HepG2 (cell line): ENCODE measurements around the gene TATDN2. TPM values are rescaled to one million over a fixed set of nuclear protein-coding genes. Genes with fewer than 3 reads are reported as not detected.
A peak's percentile ranks its signal among the peaks of the same experiment; 100 is the strongest.

ENCODE experiments used
- ARID4A ChIP-seq: sonication (generic); formaldehyde crosslinking; IDR thresholded peaks from 2 replicates; pipeline ENCODE4 v1.5.0; 2020; ENCODE audit warnings: mild to moderate bottlenecking, missing genetic modification reagents, borderline replicate concordance
- CERS6 ChIP-seq: sonication (generic); formaldehyde crosslinking; IDR thresholded peaks from 2 replicates; pipeline ENCODE4 v1.5.0; 2020; ENCODE audit warnings: missing genetic modification reagents
- E2F1 ChIP-seq: sonication (generic); formaldehyde crosslinking; IDR thresholded peaks from 2 replicates; pipeline ENCODE4 v1.5.0; 2020; ENCODE audit warnings: missing genetic modification reagents
- ELK4 ChIP-seq: sonication (generic); formaldehyde crosslinking; IDR thresholded peaks from 2 replicates; pipeline ENCODE4 v1.9.0; 2021; ENCODE audit warnings: missing genetic modification reagents, borderline replicate concordance
- HOXA7 ChIP-seq: sonication (generic); formaldehyde crosslinking; IDR thresholded peaks from 2 replicates; pipeline ENCODE4 v1.8.1; 2022; ENCODE audit warnings: mild to moderate bottlenecking, missing genetic modification reagents, moderate library complexity
- MAF1 ChIP-seq: sonication (generic); formaldehyde crosslinking; IDR thresholded peaks from 2 replicates; pipeline ENCODE4 v1.5.0; 2020; ENCODE audit warnings: missing genetic modification reagents, borderline replicate concordance
- PATZ1 ChIP-seq: sonication (generic); formaldehyde crosslinking; IDR thresholded peaks from 2 replicates; pipeline ENCODE4 v1.4.0; 2020; ENCODE audit warnings: missing genetic modification reagents
- RELA ChIP-seq: sonication (generic); formaldehyde crosslinking; IDR thresholded peaks from 2 replicates; pipeline ENCODE4 v1.4.0; 2020; ENCODE audit warnings: missing genetic modification reagents
- SP2 ChIP-seq: sonication (generic); formaldehyde crosslinking; IDR thresholded peaks from 2 replicates; pipeline ENCODE4 v1.5.1; 2020; ENCODE audit warnings: mild to moderate bottlenecking, missing genetic modification reagents
- TARDBP ChIP-seq: sonication (generic); formaldehyde crosslinking; IDR thresholded peaks from 2 replicates; pipeline ENCODE4 v1.8.0; 2022; ENCODE audit warnings: mild to moderate bottlenecking, missing genetic modification reagents
- ZNF598 ChIP-seq: sonication (generic); formaldehyde crosslinking; IDR thresholded peaks from 2 replicates; pipeline ENCODE4 v1.5.1; 2020; ENCODE audit warnings: mild to moderate bottlenecking, missing genetic modification reagents, borderline replicate concordance
- ZSCAN22 ChIP-seq: sonication (generic); formaldehyde crosslinking; IDR thresholded peaks from 2 replicates; pipeline ENCODE4 v1.4.0; 2020; ENCODE audit warnings: mild to moderate bottlenecking, missing genetic modification reagents
- ZZZ3 ChIP-seq: sonication (generic); formaldehyde crosslinking; IDR thresholded peaks from 2 replicates; pipeline ENCODE4 v1.4.0; 2020; ENCODE audit warnings: missing genetic modification reagents, mild to moderate bottlenecking, borderline replicate concordance
- polyA plus RNA-seq, 8 experiments: library from polyadenylated mRNA; depleted of rRNA in 3 of 8; stranded (reverse) in 7 of 8; unstranded in 1 of 8; fragments of >200 nt; fragmentation: Illumina TruSeq in 4 of 8; extraction: Trizol in 4 of 8; gene quantifications; 2 replicates each; pipeline versions ENCODE4 v1.2.1 to v1.2.3, GENCODE V29; 2011 to 2016; ENCODE audit warnings: low read depth in 4 of 8, missing spikeins in 1 of 8, mixed read lengths in 1 of 8; ENCODE audit not compliant: insufficient read depth in 1 of 8
- total RNA-seq, 5 experiments: library from RNA; depleted of rRNA; stranded (reverse); fragments of >200 nt; fragmentation: Illumina TruSeq; extraction: Trizol; gene quantifications; 2 replicates each; pipeline ENCODE4 v1.2.3, GENCODE V29; 2016; ENCODE audit warnings: low read depth in 1 of 5

Gene TATDN2
- total and polyA plus RNA-seq, 2 of the 13 experiments (the other 11 are each of a cell fraction or from before 2014, with no cell fraction given) = 12.1 to 21.9 TPM

GRCh38 chr3:10248184-10248983, at the start of gene TATDN2 (continued):
- TF ChIP-seq E2F1 (CRISPR knock-in tag) (peak; percentile 42; the same call in 1 of the 2 replicates), PATZ1 (CRISPR knock-in tag) (no peak; the same call in 1 of the 2 replicates), RELA (CRISPR knock-in tag) (no peak), ZZZ3 (CRISPR knock-in tag) (no peak), ZNF598 (no peak), ARID4A (peak; percentile 67; the same call in 1 of the 2 replicates), SP2 (CRISPR knock-in tag) (peak; percentile 83), CERS6 (no peak; the same call in 1 of the 2 replicates), ELK4 (CRISPR knock-in tag) (no peak), TARDBP (peak; percentile 54; the same call in 1 of the 2 replicates), MAF1 (CRISPR knock-in tag) (no peak), HOXA7 (CRISPR knock-in tag) (no peak), ZSCAN22 (CRISPR knock-in tag) (no peak)
